CD4-positive, alpha-beta T cell treated with Interleukin-21 for 1 hour (primary cell): Measurements from ENCODE around the gene CDKL2.
"Not testable (repeated sequence)": the region's sequence is repeated elsewhere in the genome, so short reads cannot be mapped to it uniquely, and the experiment has no call there.

ENCODE experiments used
- DNase-seq: peaks from one replicate; pipeline ENCODE4 v3.0.0-alpha.2; 2020

The CDKL2 gene

GRCh38 chr4:75630174-75630936 is at the start of gene CDKL2:
TSS of gene CDKL2 (minus strand) at chr4:75630528. CDS start at chr4:75625988, 4,540 bp downstream.
- DNase-seq, result peak; percentile 94

GRCh38 chr4:75678965-75679364 is 48.6 kb upstream of the CDKL2 start:
- no peak for DNase-seq

GRCh38 chr4:75678473-75678872 is 48.1 kb upstream of the CDKL2 start:
- no peak for DNase-seq

GRCh38 chr4:75675004-75675531 is 44.7 kb upstream of the CDKL2 start:
- DNase-seq, result no peak

GRCh38 chr4:75673959-75674328 is 43.6 kb upstream of the CDKL2 start:
- DNase-seq, result no peak

DNA sequence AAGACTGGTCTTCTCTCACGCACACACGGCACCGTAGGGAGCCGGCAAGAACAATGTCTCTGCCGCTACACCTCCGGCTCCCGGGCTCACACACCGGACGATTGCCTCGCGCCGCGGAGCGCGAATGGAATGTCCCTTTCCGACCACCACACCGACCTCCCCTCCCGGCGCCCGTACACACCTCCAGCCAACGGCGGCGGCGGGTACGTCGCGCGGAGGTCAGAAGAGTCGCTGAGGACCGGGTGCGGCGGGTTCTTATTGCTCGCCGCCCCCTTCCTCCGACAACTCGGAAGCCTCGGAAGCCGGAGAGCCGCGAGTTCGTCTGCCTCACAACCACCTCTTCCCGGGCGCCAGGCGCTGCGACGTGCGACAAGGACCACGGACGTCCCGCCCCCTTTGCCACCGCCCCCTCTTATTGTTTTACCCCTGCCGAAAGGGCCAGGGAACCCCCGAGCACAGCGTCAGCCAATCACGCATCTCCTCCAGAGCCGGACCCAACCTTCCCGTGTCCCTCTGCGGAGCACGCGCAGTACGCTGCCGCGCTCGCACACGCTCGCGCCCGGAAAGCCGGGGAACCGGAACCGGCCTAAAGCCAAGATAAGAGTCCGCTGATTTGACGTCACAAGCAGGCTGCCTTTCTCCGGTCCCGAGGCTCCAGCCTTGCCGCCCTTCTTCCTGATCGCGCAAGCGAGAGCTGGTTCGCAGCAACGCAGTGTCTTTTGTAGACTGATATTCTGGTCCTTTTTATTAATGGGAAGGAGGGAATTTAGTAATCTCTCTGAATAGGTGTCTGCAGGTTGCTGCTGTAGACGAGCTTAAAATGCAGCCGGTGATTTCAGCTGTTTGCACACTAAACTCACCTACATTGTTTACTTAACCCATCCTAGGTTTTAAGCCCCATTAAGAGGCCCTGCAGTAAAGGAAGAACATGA is 43.0 kb upstream of the CDKL2 start, which contains the start of gene G3BP2:
Gene G3BP2, minus strand, starts transcription at position 385 of the 932 bp plus-strand sequence. CDS start 11,386 bp downstream, outside the sequence.
- peak; percentile 99 for DNase-seq

- DNase-seq, result peak; percentile 82
Observed at GRCh38 chr4:75672461-75673026, 42.2 kb upstream of the CDKL2 start.

DNA sequence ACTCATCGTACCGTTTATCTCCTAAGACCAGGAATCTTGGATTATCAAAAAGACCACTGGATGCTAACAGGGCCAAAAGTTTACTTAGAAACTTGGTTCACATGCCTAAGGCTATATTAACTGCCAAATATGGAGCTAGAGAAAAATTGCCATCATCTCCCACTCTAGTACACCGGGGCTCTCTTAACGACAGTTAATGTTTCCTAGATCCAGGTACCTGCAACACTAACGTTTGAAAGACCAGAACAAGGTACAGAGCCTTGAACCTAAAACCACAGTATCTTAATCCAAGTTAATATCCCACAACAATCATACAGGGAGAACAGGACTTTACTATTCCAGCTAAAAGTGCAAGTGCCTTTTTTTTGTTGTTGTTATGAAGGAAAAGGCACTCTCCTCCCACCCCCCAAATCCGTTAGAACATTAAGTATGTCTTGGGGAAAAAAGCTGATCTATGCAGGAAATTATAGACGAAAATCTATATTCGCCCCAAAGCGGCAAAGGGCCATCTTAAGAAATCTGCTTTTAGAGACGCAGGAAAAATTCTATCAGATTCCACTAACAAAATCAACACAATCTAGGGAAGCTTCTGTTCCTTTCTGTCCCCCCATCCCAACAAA is 41.6 kb upstream of the CDKL2 start:
- no peak for DNase-seq

DNA sequence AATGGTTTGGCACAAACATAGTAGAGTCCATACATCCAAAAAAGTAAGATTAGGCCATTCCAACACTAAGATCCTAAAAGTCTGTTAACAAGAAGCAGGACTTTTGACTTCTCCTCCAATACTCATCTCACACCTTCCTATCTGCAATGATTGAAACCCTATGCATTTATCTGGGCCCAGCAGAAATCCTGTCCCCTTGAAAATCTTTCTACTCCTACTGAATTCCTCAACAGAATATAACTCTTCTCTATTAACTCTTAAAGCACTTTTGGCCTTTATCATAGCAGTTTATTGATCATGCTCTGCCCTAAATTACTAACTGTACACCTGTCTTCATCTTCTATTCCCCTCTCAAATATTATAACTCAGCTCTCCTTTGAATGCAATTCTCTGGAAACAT is 38.3 kb upstream of the CDKL2 start:
- no peak for DNase-seq

DNA sequence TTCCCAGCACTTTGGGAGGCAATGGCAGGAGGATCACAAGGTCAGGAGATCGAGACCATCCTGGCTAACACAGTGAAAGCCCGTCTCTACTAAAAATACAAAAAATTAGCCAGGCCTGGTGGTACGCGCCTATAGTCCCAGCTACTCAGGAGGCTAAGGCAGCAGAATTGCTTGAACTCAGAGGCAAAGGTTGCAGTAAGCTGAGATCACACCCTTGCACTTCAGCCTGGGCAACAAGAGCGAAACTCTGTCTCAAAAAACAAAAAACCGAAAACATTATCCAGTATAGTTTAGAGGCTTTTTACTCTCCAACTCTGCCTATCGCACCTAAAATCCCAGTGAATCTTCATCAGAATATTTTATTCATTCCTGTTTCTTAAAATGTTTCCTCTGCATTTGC is 37.3 kb upstream of the CDKL2 start:
- DNase-seq, result not testable (repeated sequence)

- no peak for DNase-seq
Observed at GRCh38 chr4:75666299-75666698, 36.0 kb upstream of the CDKL2 start.

DNA sequence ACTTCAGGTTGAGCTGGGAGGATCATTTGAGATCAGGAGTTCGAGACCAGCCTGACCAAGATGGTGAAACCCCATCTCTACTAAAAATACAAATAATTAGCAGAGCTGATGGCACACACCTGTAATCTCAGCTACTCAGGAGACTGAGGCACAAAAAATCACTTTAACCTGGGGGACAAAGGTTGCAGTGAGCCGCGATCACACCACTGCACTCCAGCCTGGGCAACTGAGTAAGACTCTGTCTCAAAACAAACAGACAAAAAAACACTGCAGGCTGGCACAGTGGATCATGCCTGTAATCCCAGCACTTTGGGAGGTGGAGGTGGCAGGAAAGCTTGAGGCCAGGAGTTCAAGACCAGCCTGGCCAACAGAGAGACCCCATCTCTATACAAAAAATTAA is 34.3 kb upstream of the CDKL2 start:
- DNase-seq, result not testable (repeated sequence)

DNA sequence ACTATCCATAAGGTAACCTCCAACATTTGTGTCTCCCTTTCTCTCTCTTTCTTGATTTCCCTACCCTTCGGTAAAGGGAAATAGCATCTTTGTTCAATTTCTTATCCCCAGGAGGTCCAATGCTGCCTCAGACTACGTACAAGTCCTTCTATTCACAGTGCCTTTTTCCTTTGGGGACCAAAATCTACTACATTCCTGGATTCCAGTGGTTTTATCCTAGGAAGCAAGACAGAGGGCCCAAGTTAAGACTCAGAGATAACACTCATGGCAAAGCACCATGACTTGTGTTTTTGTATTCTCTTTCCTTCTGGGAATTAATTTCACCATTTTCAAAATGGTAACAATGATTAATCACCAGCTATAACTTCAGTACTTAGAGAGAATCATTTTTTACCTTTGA is 32.3 kb upstream of the CDKL2 start:
- DNase-seq, result no peak

GRCh38 chr4:75660491-75660890 is 30.2 kb upstream of the CDKL2 start:
- no peak for DNase-seq

GRCh38 chr4:75659512-75660031 is 29.2 kb upstream of the CDKL2 start:
- DNase-seq, result no peak

GRCh38 chr4:75658876-75659275 is 28.5 kb upstream of the CDKL2 start:
- no peak for DNase-seq

- peak; percentile 69 for DNase-seq
Observed at GRCh38 chr4:75655562-75655961, 25.2 kb upstream of the CDKL2 start.

- peak; percentile 58 for DNase-seq
Observed at GRCh38 chr4:75654905-75655304, 24.6 kb upstream of the CDKL2 start.

DNA sequence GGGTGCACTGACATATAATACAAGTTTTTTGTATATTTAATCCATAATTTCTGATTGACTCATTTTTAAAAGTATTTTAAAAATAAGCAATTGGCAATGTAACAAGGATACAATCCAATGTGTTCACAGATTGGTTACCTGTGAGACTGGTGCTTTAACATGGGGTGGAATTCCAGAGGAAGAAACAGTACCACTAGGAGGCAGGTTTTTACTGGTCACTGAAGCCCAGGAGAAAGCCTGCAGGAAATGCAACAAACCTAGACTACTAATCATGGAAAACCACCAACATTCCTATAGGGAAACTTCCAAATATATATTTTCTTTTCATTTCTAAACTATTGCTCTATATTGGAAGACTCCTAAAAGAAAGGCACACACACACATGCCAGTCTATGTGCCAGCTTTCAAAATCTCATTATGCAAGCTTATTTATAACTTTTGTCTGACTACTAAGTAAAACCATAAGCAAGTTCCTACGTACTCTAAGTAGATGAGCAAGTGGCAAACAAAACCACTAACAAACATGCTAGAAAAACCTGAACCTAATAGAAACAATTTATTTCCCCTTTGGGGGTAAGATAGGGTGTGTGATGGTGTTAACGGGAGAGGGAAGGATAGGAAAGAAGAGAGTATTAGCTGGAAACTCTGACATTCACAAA is 23.6 kb upstream of the CDKL2 start:
- DNase-seq, result no peak

- DNase-seq, result no peak
Observed at GRCh38 chr4:75644095-75644494, 13.8 kb upstream of the CDKL2 start.

DNA sequence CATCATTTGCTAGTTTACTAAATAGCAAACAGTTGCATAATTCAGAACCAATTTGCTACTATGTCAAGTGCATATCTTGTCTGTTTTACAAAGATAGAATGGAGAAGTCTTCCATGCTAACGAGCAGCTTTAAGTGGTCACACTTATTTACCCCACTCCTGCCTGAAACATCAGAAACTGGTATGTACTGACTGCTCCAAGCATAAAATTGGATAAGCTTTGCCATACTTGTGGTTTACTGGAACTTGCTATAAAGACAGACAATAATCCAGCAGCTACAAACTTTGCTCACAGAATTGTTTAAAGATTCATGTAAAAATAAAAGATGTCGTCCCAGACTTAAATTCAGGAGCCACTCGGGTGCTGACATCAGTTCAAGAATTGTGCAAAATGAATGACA is 13.3 kb upstream of the CDKL2 start:
- no peak for DNase-seq

- DNase-seq, result no peak
Observed at GRCh38 chr4:75639124-75639695, 8.9 kb upstream of the CDKL2 start.
